ENCODE measurements around the gene ERLEC1.

- TF ChIP-seq POLR2A (IDR thresholded peaks at IDR 0.05; ENCODE audit: low read depth, low read length) (no peak), RFX5 (IDR thresholded peaks at IDR 0.05; ENCODE audit: low read depth, low read length) (no peak)
Observed at GRCh38 chr2:53842891-53843290, 56.0 kb downstream of the ERLEC1 start.
